Effector CD4-positive, alpha-beta T cell (primary cell): ENCODE results near the gene KDM8.
"Not testable (repeated sequence)": the region's sequence is repeated elsewhere in the genome, so short reads cannot be mapped to it uniquely, and the experiment has no call there.

ENCODE experiments used
- DNase-seq: peaks from one replicate; pipeline ENCODE4 v3.0.0-alpha.2; 2020

The KDM8 gene

DNA sequence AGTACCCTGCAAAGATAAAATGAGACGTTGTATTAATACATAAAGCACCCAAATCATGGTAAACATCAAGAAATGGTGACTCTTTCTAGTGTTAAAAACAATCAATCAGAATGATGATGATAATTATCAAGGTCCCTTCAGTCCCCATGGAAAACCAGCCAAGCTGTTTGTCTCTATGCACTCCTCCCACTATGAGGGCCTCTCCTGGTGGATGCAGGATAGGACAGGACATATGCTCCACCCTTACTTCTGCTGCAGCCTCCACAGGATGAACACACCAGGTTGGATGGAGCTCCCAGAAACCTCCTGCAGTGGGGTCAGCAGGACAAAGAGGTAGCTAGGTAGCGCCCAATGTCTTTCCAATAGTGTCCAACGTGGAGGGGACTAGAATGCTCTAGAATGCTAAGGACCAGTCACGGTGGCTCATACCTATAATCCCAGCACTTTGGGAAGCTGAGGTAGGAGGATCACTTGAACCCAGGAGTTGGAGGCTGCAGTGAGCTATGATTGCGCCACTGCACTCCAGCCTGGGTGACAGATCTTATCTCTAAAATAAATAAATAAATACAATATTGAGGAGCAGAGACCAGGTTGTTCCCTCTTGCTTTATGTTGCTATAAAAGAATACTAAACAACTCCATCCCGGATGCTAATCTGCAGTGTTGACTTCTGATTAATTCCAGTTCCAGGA lies 9.9 kb upstream of the KDM8 start:
- no peak for DNase-seq

DNA sequence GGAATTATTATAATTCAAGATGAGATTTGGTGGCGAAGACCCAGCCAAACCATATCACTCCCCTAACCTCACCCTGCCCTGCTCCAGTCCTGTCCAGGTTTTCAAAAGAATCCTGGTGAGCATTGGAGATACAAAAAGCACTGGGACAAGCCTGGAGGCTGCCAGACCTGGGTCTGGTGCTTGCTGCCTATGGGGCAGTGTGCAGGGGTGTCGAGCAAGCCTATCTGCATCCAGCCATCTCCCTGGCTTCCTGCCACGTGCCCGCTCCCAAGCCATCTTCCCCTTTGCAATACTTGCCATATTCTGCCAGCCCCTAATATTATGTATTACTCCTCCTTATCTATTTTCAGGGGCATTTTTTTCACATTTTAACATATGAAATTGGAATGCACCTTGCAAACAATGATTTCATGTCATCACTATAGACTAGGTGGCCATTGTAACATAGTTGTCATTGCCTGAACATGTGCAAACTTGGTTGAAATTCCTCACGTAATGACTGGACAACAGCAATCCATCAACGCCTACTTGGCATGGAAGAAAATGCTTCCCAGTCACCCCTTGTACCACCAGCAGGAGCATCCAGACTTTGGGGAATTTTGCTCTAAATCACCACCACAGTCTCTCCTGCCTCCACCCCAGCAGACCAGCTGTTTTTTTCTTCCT lies 8.1 kb upstream of the KDM8 start:
- no peak for DNase-seq

DNA sequence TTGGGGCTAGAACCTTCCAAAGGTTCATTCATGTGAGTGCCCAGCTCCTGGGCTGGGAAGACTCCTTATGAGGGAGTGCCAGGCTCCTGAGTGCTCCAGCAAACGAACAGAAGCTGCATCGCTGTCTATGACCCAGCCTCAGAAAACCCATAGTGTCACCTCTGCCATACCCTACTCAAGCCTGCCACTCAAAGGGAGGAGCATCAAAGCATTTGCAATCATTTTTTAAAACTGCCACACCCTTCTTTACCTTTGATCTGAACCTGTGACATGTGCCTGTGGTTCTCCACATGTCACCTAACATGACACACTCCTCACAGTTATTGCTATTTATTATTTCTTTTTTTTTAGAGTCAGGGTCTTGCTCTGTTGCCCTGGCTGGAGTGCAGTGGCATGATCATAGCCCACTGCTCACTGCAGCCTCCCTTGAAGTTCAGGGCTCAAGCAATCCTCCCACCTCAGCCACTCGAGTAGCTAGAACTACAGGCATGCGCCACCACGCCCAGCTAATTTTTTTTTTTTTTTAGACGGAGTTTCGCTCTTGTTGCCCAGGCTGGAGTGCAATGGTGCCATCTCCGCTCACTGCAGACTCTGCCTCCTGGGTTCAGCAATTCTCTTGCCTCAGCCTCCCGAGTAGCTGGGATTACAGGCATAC lies 7.3 kb upstream of the KDM8 start:
- peak; percentile 46 for DNase-seq

DNA sequence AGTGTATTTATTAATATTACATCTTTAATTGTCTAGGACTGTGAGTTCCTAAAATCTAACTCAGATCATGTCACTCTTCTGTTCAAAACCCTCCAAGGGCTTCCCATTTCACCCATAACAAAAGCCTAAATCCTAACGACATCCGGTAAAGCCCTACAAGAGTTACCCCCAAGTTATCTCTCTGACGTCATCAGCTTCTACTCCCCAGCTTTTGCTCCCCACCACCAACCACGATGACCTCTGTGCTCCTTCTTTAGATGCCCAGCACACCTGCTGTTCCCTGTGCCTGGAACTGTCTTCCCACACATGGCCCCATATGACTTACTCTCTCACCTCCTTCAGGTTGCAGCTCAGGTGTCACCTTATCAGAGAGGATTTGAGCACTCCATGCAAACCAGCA lies 6.3 kb upstream of the KDM8 start:
- DNase-seq = no peak

DNA sequence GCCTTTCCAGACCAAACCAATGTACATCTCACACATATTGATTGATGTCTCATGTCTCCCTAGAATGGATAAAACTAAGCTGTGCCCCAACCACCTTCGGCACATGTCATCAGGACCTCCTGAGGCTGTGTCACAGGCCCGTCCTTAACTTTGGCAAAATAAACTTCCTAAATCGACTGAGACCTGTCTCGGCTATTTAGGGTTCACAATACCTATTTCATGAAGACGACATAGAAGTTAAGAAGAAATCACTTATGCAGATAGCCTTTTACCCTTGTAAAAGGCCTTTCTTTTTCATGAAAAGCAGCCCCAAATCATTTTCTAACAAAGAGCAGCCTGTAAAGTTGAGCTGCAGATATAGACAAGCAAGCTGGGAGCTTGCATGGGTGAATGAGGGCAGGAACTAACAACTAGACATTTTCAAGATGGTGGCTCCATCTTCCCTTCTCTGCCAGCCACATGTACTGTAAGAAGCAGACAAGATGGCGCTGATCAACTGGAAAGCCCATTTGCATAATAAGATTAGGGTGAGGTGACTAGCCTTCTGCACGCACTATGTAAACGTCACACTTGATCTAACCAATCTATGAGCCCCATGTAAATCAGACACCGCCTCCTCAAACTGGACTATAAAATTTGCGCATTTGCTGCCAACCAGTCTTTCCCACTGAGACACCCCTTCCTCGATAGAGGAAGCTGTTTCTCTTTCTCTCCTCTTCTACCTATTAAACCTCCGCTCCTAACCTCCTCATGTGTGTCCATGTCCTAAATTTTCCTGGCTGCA lies 4.7 kb upstream of the KDM8 start:
- DNase-seq = no peak

DNA sequence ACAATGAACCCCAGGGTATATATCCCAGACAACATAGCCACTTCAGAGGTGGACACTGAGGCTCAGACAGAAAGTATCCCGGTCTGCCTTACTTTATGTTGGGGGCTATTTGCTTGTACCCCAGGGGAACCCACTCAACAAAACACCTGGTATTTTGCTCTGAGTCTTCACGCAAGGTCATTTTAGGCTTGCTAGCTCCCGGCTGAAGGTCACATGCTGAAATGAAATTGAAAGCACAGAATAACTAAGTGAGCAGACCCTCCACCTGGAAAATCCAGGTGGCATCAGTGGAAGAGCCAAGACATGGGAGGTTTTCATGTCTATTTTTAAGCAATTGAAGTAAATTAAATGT lies 4.1 kb upstream of the KDM8 start:
- DNase-seq = no peak

DNA sequence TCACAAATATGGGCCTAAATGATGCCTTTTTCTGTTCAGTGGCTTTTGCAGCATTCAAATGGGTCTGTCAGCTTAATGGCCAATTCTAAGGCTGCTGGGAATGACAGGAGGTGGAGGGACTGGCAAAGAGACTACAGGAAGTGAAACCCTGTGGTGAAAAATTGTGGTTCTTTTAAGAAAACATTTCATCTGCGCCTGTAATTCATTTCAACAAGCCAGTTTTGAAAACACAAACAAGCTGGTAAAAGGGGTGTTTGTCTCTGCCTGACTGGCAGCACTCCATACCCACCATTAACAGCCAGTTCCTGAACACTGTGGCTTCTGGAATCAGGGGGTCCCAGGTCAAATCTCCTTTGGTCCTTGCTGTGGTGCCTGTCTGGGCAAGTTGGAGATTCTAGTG lies 3.6 kb upstream of the KDM8 start:
- no peak for DNase-seq

DNA sequence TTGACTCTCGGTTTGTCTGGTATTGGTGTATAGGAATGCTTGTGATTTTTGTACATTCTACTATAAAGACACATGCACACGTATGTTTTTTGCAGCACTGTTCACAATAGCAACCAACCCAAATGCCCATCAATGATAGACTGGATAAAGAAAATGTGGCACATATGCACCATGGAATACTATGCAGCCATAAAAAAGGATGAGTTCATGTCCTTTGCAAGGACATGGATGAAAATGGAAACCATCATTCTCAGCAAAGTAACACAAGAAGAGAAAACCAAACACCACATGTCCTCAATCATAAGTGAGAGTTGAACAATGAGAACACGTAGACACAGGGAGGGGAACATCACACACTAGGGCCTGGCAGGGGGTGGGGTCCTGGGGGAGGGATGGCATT lies 2.4 kb upstream of the KDM8 start:
- not testable (repeated sequence) for DNase-seq

DNA sequence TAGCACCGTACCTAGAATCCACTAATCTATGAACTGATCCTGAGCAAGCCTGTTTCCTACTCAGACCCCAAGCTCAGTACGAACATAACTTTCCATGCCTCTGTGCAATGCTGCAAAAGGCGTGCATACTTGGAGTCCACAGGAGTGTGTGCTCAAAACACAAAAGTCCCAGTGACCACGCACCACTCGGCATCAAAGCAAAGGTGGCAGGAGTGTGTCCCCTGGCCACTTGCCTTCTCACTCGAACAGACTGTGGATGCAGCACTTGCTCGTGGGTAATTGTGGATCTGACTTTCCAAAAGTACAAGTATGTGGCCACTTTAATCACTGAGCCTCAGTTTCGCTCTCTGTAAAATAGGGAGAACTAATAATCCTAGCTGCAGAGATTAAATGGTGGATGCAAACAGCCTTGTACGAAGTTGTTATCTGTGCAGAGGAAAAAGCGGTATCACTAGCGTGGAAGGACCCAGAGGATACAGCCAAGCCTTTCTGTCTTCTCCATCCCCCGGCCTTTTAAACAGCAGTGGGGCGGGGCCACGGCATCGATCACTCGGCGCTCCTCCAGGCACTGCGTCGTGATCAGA lies 311 bp upstream of the KDM8 start:
- DNase-seq = peak; percentile 82

DNA sequence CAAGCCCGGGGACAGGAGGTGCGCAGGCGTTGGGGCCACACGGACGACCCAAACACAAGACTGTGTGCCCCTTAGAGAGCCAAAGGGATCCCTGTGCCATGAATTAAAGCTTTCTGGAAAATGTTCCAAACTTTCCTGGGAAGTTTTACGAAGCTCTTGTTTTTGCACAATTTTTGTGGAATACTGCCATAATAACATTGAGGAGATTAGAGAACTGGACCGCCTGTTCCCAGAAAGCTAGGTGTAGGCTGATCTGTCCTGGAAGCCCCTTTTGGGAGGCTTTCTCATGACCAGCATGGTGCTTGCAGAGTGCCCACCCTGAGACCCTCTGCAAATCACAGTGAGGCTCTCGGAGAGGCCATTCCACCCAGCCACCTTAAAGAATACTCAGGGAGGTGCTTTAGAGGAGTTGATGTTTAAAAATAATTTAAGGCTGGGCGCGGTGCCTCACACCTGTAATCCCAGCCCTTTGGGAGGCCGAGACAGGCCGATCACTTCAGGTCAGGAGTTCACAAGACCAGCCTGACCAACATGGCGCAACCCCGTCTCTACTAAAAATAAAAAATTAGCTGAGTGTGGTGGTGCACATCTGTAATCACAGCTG lies 1.1 kb downstream of the KDM8 start:
- DNase-seq = no peak

DNA sequence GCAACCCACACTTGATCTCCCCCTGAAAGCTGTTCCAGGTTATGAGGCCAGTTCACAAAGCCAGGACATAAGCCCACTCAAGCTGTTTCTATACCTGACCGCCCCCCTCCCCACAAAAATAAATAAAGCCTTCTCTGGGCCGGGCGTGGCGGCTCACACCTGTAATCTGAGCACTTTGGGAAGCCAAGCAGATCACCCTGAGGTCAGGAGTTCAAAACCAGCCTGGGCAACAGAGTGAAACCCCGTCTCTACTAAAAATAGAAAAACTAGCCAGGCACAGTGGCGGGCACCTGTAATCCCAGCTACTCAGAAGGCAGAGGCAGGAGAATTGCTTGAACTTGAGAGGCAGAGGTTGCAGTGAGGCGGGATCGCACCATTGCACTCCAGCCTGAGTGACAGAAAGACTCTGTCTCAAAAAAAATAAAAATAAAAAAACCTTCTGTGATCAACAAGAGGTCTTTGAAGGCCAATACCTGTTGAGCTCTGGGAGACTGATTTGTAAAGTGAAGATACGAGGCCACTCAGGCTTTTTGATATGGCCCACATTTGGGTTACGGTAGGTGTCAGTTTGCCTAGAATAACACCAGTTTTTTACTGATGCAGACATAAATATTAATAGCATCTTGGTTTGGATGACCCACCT lies 2.2 kb downstream of the KDM8 start:
- no peak for DNase-seq

DNA sequence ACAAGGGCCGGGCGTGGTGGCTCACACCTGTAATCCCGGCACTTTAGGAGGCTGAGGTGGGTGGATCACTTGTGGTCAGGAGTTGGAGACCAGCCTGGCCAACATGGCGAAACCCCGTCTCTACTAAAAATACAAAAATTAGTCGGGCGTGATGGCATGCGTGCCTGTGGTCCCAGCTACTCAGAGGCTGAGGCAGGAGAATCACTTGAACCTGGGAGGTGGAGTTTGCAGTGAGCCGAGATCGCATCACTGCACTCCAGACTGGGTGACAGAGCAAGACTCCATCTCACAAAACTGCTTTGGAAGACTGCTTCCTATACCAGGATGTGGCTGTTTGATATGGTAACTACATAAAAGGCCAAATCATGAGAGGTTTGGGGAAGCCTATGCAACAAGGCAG lies 3.8 kb downstream of the KDM8 start:
- not testable (repeated sequence) for DNase-seq

DNA sequence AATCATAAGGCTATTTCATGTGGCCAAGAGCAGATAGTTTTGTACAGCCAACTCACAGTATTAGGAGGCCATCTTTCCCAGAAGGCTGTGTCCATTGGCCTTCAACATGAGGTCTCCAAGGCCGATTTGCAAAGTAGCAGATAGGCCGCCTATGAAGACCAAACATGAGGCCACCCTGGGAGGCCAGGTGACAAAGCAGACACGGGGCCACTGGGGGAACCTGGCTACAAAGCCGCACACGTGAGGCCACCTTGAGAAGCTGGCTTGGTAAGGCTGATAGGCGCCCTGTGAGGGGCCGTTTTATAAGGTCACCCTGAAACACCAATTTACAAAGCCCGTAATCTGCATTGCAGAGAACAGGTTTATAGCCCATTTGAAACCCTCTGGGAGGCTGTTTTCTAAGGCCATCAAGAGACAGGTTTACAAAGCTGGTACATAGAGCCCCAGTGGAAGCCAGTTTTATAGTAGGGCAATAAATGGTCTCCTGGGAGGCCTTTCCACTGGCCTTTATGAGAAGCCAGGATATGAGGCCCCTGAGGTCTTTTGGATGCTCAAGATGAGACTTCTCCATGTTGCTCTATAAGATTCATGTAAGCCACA lies 4.9 kb downstream of the KDM8 start:
- DNase-seq = no peak

DNA sequence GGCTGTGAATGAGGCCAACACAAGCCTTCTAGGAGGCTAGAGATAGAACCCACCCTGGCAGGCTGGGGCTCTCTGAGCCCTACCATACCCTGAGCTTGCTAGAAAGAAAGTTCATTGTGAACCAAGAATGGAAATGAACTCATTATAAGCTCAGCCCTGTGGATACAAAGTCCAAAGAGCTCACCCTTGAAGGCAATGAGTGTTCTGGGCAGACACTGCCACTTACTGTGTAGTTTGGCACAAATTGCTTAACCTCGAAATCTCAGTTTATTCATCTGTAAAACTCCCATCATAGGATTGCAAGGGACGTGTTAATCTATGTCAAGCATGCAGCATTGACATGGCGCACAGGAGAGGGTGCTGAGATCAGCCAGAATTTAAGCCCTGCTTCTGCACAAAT lies 5.5 kb downstream of the KDM8 start:
- no peak for DNase-seq

DNA sequence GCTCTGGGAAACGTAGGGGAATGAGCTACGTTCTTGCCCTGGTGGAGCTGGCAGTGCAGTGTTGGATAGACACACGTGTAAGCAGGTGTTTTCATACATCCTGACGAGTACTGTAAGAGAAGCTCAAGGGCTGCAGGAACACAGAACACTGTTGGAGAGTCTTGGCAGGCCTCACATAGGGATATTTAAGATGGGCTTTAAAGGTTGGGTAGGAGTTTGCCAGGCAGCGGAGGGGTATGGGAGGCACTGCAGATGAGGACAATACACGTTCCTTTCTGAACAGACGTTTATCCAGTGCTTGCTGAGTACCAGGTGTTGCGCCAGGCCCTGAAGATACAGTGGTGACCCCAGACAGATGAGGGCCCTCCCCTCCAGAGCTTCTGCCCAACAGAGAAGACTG lies 6.3 kb downstream of the KDM8 start:
- DNase-seq = no peak

DNA sequence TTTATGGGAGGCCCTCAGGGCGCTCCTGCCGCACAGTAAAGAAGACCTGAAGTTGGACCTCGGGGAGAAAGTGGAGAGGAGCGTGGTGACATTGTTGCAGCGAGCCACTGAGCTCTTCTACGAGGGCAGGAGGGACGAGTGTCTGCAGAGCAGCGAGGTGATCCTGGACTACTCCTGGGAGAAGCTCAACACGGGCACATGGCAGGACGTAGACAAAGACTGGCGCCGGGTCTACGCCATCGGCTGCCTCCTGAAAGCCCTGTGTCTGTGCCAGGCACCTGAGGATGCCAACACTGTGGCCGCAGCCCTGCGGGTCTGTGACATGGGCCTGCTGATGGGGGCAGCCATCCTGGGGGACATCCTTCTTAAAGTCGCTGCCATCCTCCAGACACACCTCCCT lies 6.8 kb downstream of the KDM8 start:
- DNase-seq = no peak

DNA sequence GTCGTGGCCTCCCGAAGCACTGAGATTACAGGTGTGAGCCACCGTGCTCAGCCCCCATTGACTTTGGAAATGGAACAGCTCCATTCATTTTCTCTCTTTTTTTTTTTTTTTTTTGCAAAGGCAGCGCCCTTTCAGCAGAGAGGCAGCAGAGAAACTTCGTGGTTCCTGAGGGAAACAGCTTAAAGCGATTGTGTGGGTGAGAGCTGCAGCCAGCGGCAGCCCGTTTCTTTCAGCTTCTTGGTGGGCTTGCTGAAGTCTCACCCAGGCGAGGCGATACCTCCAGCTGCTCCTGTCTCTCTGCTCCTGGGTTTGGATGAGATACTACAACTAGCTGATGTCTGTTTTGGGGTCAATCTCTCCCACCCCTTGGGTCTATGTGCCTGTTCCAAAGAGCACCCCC lies 7.7 kb downstream of the KDM8 start:
- DNase-seq = no peak

DNA sequence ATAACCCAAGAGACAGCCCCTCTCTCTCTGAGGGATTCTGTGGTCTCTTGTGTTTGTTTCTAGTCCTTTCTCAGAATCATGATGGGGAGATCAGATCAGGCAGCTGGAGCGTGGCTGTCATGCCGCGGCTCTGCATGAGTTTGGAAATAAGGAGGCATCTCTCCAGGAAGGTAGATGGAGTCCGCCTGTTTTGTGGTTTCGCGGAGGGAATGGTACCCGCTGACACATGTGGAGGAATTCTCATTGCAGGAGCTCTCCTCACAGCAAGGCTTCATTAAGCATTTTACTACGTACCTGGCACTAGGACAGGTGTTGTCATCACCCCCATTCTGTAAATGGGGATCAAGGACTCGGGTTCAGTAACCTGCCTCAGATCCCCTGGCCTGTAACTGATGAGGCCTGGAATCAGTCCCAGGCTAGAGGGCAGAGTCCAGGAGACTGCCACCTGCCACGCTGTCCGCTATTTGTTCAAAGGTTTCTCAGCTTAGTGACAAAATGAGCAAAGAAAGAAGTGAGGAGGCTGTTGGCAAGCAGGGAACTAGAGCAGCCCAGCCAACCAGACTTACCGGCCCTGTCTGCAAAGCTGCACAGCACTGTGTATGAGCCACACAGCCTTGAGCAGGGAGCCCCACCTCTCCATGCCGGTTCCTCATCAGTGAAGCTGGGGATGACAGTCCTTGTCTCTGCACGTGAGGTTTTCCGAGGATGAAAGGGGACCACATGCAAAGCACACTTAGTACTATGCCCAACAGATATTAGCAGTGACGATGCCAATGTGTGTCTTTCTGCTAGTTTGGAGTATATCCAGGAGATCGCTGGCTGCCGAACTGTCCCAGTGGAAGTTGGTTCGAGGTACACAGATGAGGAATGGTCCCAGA lies 11.0 kb downstream of the KDM8 start:
- no peak for DNase-seq

DNA sequence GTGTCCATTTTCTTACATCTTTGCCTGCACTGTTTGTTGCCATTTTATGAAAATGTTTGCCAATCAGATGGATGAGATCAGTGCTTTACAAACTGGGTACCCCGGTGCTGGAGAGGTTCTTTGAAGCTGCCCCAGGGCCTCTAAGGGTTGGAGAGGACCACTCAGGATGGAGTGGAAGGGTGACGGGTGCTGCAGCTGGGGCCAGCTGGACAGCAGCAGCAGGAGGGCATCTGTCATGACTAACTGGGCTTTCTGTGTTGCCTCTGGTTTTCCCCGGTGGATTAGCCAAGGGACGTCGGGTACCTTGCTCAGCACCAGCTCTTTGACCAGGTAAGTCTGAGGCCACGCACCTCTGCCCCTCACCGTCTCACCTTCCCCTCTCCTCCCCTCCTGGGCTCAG lies 12.3 kb downstream of the KDM8 start:
- DNase-seq = no peak

DNA sequence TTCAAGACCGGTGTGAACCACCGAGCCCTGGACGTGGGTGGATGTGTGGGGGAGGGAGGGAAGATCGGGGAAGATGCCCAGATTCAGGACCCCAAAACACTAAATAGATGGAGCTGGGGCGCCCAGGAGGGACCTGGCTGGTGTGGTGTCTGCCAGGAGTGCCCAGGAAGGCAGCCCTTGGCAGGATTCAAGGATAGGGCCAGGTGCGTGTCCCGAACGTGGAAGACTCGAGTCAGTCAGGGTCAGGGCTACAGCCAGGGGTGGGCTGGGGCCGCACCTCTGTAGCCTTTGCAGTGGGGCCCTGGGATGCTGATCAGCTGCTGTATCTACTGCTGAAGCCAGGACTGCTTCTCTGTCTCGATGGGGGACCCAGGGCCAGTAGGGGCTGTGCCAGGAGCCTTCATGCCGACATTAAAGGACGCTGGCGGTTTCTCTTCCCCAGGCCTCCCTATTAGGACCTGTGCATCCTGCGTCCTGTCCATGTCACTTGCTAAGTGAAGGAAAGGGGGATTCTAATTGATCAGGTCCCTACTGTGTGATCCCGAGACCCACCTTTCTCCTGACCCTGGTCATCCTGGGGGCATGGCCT lies 13.1 kb downstream of the KDM8 start:
- DNase-seq = no peak
